ENCODE results near the gene ATP6V0C. TPM values are rescaled to one million over a fixed set of nuclear protein-coding genes. Genes with fewer than 3 reads are reported as not detected.
A peak's percentile ranks its signal among the peaks of the same experiment; 100 is the strongest.

ATP6V0C gene
- total RNA-seq, 1 donor from 2014 or later: 91.4 TPM

GRCh38 chr16:2523801-2524231 is 10.1 kb downstream of the ATP6V0C start:
- POLR2A ChIA-PET: interaction anchor here (1.5 to 1.9 kb wide), 2 partner anchors 8 to 10 kb away, joined by 4 to 5 read pairs; partner anchors contain the start of gene ATP6V0C
- CTCF ChIA-PET: no interaction called here
- Mint-ChIP-seq H3K4me1 (peaks cover 28% of the 10 kb centered on the region), H3K9me3 (no peaks in the 10 kb centered on the region), H3K36me3 (ENCODE audit: low read depth) (peaks cover 63% of the 10 kb centered on the region), H3K27ac (no peak overlapping the region), H3K4me3 (no peak overlapping the region), H3K27me3 (no peaks in the 10 kb centered on the region)
- ATAC-seq (ENCODE audit: low read depth) (no peak), DNase-seq (no peak)
- intact Hi-C loops (cut with micrococcal nuclease): no loop called here
- TF ChIP-seq CTCF (IDR thresholded peaks at IDR 0.05): no peak

- DNase-seq: no peak
Measured at GRCh38 chr16:2524339-2524938, 10.7 kb downstream of the ATP6V0C start.

GRCh38 chr16:2526135-2526534 is 12.4 kb downstream of the ATP6V0C start:
- H3K4me3 Mint-ChIP-seq: no peak overlapping the region
- ATAC-seq (ENCODE audit: low read depth) (no peak), DNase-seq (no peak)
- intact Hi-C loops (cut with micrococcal nuclease): no loop called here
- CTCF ChIA-PET: no interaction called here
- peaks cover 59% of the 10 kb centered on the region for H3K36me3 Mint-ChIP-seq (ENCODE audit: low read depth)
- no peaks in the 10 kb centered on the region for H3K27me3 Mint-ChIP-seq
- POLR2A ChIA-PET: no interaction called here
- TF ChIP-seq CTCF (IDR thresholded peaks at IDR 0.05): no peak
- peaks cover 19% of the 10 kb centered on the region for H3K4me1 Mint-ChIP-seq
- no peaks in the 10 kb centered on the region for H3K9me3 Mint-ChIP-seq
- H3K27ac Mint-ChIP-seq: no peak overlapping the region

More at GRCh38 chr16:2524339-2524938, 10.7 kb downstream of the ATP6V0C start:
- CTCF ChIA-PET: no interaction called here
- H3K4me3 Mint-ChIP-seq: no peak overlapping the region
- H3K9me3 Mint-ChIP-seq: no peaks in the 10 kb centered on the region
- peak overlapping the region; percentile 25 for H3K27ac Mint-ChIP-seq
- POLR2A ChIA-PET: interaction anchor here (1.5 to 1.9 kb wide), 2 partner anchors 8 to 10 kb away, joined by 4 to 5 read pairs; partner anchors contain the start of gene ATP6V0C
- H3K36me3 Mint-ChIP-seq (ENCODE audit: low read depth): peaks cover 61% of the 10 kb centered on the region
- no peak for TF ChIP-seq CTCF (IDR thresholded peaks at IDR 0.05)
- peaks cover 23% of the 10 kb centered on the region for H3K4me1 Mint-ChIP-seq
- intact Hi-C loops (cut with micrococcal nuclease): no loop called here
- no peak for ATAC-seq (ENCODE audit: low read depth)
- no peaks in the 10 kb centered on the region for H3K27me3 Mint-ChIP-seq

GRCh38 chr16:2527071-2527783 is 13.5 kb downstream of the ATP6V0C start:
- ChIA-PET CTCF (no interaction called here), POLR2A (no interaction called here)
- no peak overlapping the region for H3K4me3 Mint-ChIP-seq
- H3K4me1 Mint-ChIP-seq: peaks cover 22% of the 10 kb centered on the region
- DNase-seq: no peak
- no peak for ATAC-seq (ENCODE audit: low read depth)
- no peak for TF ChIP-seq CTCF (IDR thresholded peaks at IDR 0.05)
- intact Hi-C loops (cut with micrococcal nuclease): no loop called here
- no peaks in the 10 kb centered on the region for H3K27me3 Mint-ChIP-seq
- no peaks in the 10 kb centered on the region for H3K9me3 Mint-ChIP-seq
- H3K36me3 Mint-ChIP-seq (ENCODE audit: low read depth): peaks cover 52% of the 10 kb centered on the region
- no peak overlapping the region for H3K27ac Mint-ChIP-seq

- no peaks in the 10 kb centered on the region for H3K27me3 Mint-ChIP-seq
- no peak for ATAC-seq (ENCODE audit: low read depth)
- DNase-seq: no peak
- no peaks in the 10 kb centered on the region for H3K9me3 Mint-ChIP-seq
- no peak overlapping the region for H3K27ac Mint-ChIP-seq
- intact Hi-C loops (cut with micrococcal nuclease): no loop called here
- no peak overlapping the region for H3K4me3 Mint-ChIP-seq
- H3K4me1 Mint-ChIP-seq: peaks cover 22% of the 10 kb centered on the region
- ChIA-PET CTCF (no interaction called here), POLR2A (no interaction called here)
- TF ChIP-seq CTCF (IDR thresholded peaks at IDR 0.05): no peak
- H3K36me3 Mint-ChIP-seq (ENCODE audit: low read depth): peaks cover 53% of the 10 kb centered on the region
Measured at GRCh38 chr16:2527784-2528100, 14.0 kb downstream of the ATP6V0C start.

Data from activated B cell treated with CpG ODN at 0.5 μM for 24 hours (primary cell).